Measurements from ENCODE around the gene ZBTB9.

The ZBTB9 gene

GRCh38 chr6:33433544-33434191 lies 20.7 kb upstream of the ZBTB9 start:
- FAIRE-seq (no peak), DNase-seq (ENCODE audit: insufficient read length, low spot score) (no peak)
- no peak for TF ChIP-seq POLR2A (IDR thresholded peaks at IDR 0.05; ENCODE audit: low read depth, low read length)

GRCh38 chr6:33434961-33435360 lies 19.4 kb upstream of the ZBTB9 start:
- TF ChIP-seq POLR2A (IDR thresholded peaks at IDR 0.05; ENCODE audit: low read depth, low read length) = no peak
- DNase-seq (ENCODE audit: insufficient read length, low spot score) (no peak), FAIRE-seq (no peak)

GRCh38 chr6:33437666-33438065 lies 16.7 kb upstream of the ZBTB9 start:
- TF ChIP-seq POLR2A (IDR thresholded peaks at IDR 0.05; ENCODE audit: low read depth, low read length) = no peak
- no peak for FAIRE-seq
- DNase-seq (ENCODE audit: insufficient read length, low spot score) = no peak

- FAIRE-seq = no peak
Measured at GRCh38 chr6:33438978-33439594, 15.3 kb upstream of the ZBTB9 start.

GRCh38 chr6:33439956-33440648 lies 14.3 kb upstream of the ZBTB9 start:
- DNase-seq (ENCODE audit: insufficient read length, low spot score) (no peak), FAIRE-seq (no peak)
- no peak for TF ChIP-seq POLR2A (IDR thresholded peaks at IDR 0.05; ENCODE audit: low read depth, low read length)

More at GRCh38 chr6:33438978-33439594, 15.3 kb upstream of the ZBTB9 start:
- DNase-seq (ENCODE audit: insufficient read length, low spot score) = no peak
- TF ChIP-seq POLR2A (IDR thresholded peaks at IDR 0.05; ENCODE audit: low read depth, low read length) = no peak

- DNase-seq (ENCODE audit: insufficient read length, low spot score) (no peak), FAIRE-seq (no peak)
- TF ChIP-seq POLR2A (IDR thresholded peaks at IDR 0.05; ENCODE audit: low read depth, low read length) = no peak
Measured at GRCh38 chr6:33440649-33441309, 13.6 kb upstream of the ZBTB9 start.

GRCh38 chr6:33441457-33441856 lies 12.9 kb upstream of the ZBTB9 start:
- no peak for TF ChIP-seq POLR2A (IDR thresholded peaks at IDR 0.05; ENCODE audit: low read depth, low read length)
- DNase-seq (ENCODE audit: insufficient read length, low spot score) (no peak), FAIRE-seq (no peak)

- FAIRE-seq (no peak), DNase-seq (ENCODE audit: insufficient read length, low spot score) (no peak)
- no peak for TF ChIP-seq POLR2A (IDR thresholded peaks at IDR 0.05; ENCODE audit: low read depth, low read length)
Measured at GRCh38 chr6:33442283-33442682, 12.1 kb upstream of the ZBTB9 start.

GRCh38 chr6:33443025-33443424 lies 11.4 kb upstream of the ZBTB9 start:
- FAIRE-seq (no peak), DNase-seq (ENCODE audit: insufficient read length, low spot score) (no peak)
- no peak for TF ChIP-seq POLR2A (IDR thresholded peaks at IDR 0.05; ENCODE audit: low read depth, low read length)

- TF ChIP-seq POLR2A (IDR thresholded peaks at IDR 0.05; ENCODE audit: low read depth, low read length) = no peak
- DNase-seq (ENCODE audit: insufficient read length, low spot score) (no peak), FAIRE-seq (no peak)
Measured at GRCh38 chr6:33443619-33444504, 10.5 kb upstream of the ZBTB9 start.

- FAIRE-seq (no peak), DNase-seq (ENCODE audit: insufficient read length, low spot score) (no peak)
- TF ChIP-seq POLR2A (IDR thresholded peaks at IDR 0.05; ENCODE audit: low read depth, low read length) = no peak
Measured at GRCh38 chr6:33445119-33445603, 9.2 kb upstream of the ZBTB9 start.

GRCh38 chr6:33446356-33446755 lies 8.0 kb upstream of the ZBTB9 start:
- no peak for FAIRE-seq

GRCh38 chr6:33450434-33450833 lies 3.9 kb upstream of the ZBTB9 start:
- FAIRE-seq = no peak
- TF ChIP-seq POLR2A (IDR thresholded peaks at IDR 0.05; ENCODE audit: low read depth, low read length) = no peak
- DNase-seq (ENCODE audit: insufficient read length, low spot score) = no peak

More at GRCh38 chr6:33446356-33446755, 8.0 kb upstream of the ZBTB9 start:
- no peak for DNase-seq (ENCODE audit: insufficient read length, low spot score)
- TF ChIP-seq POLR2A (IDR thresholded peaks at IDR 0.05; ENCODE audit: low read depth, low read length) = no peak
